ENCODE results near the gene VPS39.

GRCh38 chr15:42151736-42152135, 56.4 kb downstream of the VPS39 start:
- TF ChIP-seq CTCF (IDR thresholded peaks at IDR 0.05; ENCODE audit: extremely low read depth in 1 of 2, insufficient read depth in 1 of 2, low read depth in 1 of 2, low read length in 2 of 2) (no peak), POLR2AphosphoS5 (IDR thresholded peaks at IDR 0.05; ENCODE audit: insufficient read depth, low read depth, low read length) (no peak), GATA2 (IDR thresholded peaks at IDR 0.05; ENCODE audit: insufficient read depth, insufficient read length, low read depth, low read length) (no peak), EZH2 (IDR thresholded peaks at IDR 0.05; ENCODE audit: borderline replicate concordance, low read depth, low read length, severe bottlenecking) (no peak), POLR2A (IDR thresholded peaks at IDR 0.05; ENCODE audit: low read depth, low read length) (no peak), JUN (IDR thresholded peaks at IDR 0.05; ENCODE audit: borderline replicate concordance, insufficient read depth, insufficient read length, low read depth) (no peak), FOS (IDR thresholded peaks at IDR 0.05; ENCODE audit: borderline replicate concordance, insufficient read depth, low read length) (no peak), MAX (IDR thresholded peaks at IDR 0.05; ENCODE audit: insufficient read depth, insufficient read length) (no peak), MYC (IDR thresholded peaks at IDR 0.05; ENCODE audit: low read depth, low read length) (no peak)
